Measurements from ENCODE around the gene FAM149A. TPM values are rescaled to one million over a fixed set of nuclear protein-coding genes. Genes with fewer than 3 reads are reported as not detected.

Gene FAM149A
- total RNA-seq, result 9.8 TPM

GRCh38 chr4:186104114-186104889 lies at the start of gene FAM149A:
Gene FAM149A, plus strand, starts transcription at chr4:186104704.
- Histone ChIP-seq H3K27me3 (no peaks in the 10 kb centered on the region), H3K36me3 (no peaks in the 10 kb centered on the region), H3K9me3 (no peaks in the 10 kb centered on the region), H3K4me3 (peak within 1 kb of the TSS; percentile 53 to 68), H3K4me1 (peaks cover 13% of the 10 kb centered on the region), H3K27ac (peak within 1 kb of the TSS; percentile 74)
- intact Hi-C loops (cut with DNase I), result no loop called here
- no peak for DNase-seq (ENCODE audit: extremely low spot score in 2 of 2)
- TF ChIP-seq POLR2A (IDR thresholded peaks at IDR 0.05) (no peak), POLR2AphosphoS5 (IDR thresholded peaks at IDR 0.05; ENCODE audit: insufficient read depth in 1 of 2, low read depth in 1 of 2) (peak in 1 of 2 donors; percentile 42), CTCF (IDR thresholded peaks at IDR 0.05) (no peak)

DNA sequence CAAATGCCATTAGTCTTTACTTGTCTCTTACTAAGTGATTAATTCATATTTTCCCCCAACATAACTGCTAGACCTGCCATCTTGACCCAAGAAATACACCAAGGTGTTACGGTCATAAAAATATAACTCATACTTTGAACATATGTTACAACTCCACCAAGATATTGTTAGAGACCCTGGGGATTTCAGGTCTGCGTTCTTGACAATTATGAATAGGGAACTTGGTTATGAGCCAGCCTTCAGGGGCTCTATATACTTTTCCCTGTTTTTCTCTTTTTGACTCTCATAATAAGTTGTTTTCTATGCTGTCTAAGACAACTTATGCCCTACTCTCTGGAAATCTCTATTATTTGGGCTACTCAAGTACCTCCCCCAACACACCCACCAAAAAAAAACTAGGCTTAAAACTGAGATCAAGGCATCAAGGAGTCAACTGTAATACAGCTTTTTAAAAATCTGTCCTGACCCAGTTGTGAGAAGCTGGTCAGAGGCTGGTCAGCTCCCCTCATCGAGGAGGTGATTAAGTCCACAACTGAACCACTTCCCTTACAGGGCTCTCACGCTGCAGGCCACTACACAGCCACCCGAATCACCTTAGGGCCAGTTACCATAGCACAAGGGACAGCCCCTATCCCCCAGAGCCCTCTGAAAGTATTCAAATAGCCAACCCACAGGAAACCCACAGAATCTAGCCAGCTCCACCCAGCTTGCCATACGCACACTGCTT lies 46.1 kb upstream of the FAM149A start:
- no peak for DNase-seq (ENCODE audit: extremely low spot score in 2 of 2)
- Histone ChIP-seq H3K36me3 (no peaks in the 10 kb centered on the region), H3K4me1 (no peaks in the 10 kb centered on the region), H3K4me3 (no peak overlapping the region), H3K27ac (no peak overlapping the region), H3K9me3 (no peaks in the 10 kb centered on the region), H3K27me3 (no peaks in the 10 kb centered on the region)
- TF ChIP-seq POLR2AphosphoS5 (IDR thresholded peaks at IDR 0.05; ENCODE audit: insufficient read depth in 1 of 2, low read depth in 1 of 2), result no peak
- TF ChIP-seq POLR2A (IDR thresholded peaks at IDR 0.05), result no peak
- TF ChIP-seq CTCF (IDR thresholded peaks at IDR 0.05), result no peak
- intact Hi-C loops (cut with DNase I), result no loop called here

DNA sequence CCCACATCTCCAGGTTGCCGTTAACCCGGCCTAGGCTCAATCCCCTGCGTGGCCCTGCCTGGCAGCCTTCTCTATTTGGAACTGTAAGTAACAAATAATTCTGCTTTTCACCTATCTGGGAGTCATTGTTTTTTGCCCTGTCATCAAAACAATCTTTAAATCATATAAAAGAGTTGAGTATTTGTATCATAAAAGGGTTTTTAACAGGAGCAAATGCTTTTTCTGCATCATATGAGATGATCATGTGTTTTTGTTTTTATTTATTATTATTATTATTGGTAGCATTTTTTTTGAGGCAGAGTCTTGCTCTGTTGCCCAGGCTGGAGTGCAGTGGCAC lies 45.6 kb upstream of the FAM149A start:
- no peak overlapping the region for H3K4me3 ChIP-seq
- H3K4me1 ChIP-seq, result no peaks in the 10 kb centered on the region
- H3K9me3 ChIP-seq, result no peaks in the 10 kb centered on the region
- H3K36me3 ChIP-seq, result no peaks in the 10 kb centered on the region
- intact Hi-C loops (cut with DNase I), result no loop called here
- no peak overlapping the region for H3K27ac ChIP-seq
- DNase-seq (ENCODE audit: extremely low spot score in 2 of 2), result no peak
- no peaks in the 10 kb centered on the region for H3K27me3 ChIP-seq
- no peak for TF ChIP-seq CTCF (IDR thresholded peaks at IDR 0.05)
- no peak for TF ChIP-seq POLR2A (IDR thresholded peaks at IDR 0.05)
- no peak for TF ChIP-seq POLR2AphosphoS5 (IDR thresholded peaks at IDR 0.05; ENCODE audit: insufficient read depth in 1 of 2, low read depth in 1 of 2)

DNA sequence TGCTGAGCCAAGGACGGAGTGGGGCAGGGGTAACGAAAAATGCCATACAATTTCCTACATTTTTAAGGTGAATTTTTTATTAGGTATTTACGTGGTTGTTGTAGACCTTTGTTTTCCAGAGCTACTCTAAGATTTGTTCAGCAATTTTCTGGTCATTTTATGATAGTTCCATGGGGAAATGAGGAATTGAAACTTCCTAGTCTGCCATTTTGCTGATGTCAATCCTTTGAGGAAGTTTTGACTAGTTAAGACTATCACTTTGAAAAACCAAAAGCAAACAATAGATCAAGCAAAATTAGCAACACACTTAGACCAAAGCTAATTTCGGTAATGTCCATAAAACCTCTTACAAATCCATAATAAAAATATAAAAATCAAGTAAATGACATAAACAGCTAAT lies 42.6 kb upstream of the FAM149A start:
- no peak for TF ChIP-seq POLR2A (IDR thresholded peaks at IDR 0.05)
- TF ChIP-seq CTCF (IDR thresholded peaks at IDR 0.05), result no peak
- no peak for TF ChIP-seq POLR2AphosphoS5 (IDR thresholded peaks at IDR 0.05; ENCODE audit: insufficient read depth in 1 of 2, low read depth in 1 of 2)
- H3K4me3 ChIP-seq, result no peak overlapping the region
- no peak overlapping the region for H3K27ac ChIP-seq
- no peaks in the 10 kb centered on the region for H3K9me3 ChIP-seq
- no peaks in the 10 kb centered on the region for H3K4me1 ChIP-seq
- H3K27me3 ChIP-seq, result no peaks in the 10 kb centered on the region
- intact Hi-C loops (cut with DNase I), result no loop called here
- no peaks in the 10 kb centered on the region for H3K36me3 ChIP-seq
- no peak for DNase-seq (ENCODE audit: extremely low spot score in 2 of 2)
